Fibroblast of peridontal ligament (primary cell): ENCODE measurements around the gene SOHLH1.

Experiments used
- DNase-seq: peaks from one replicate; pipeline ENCODE4 v3.0.0-alpha.2; 2010; ENCODE audit errors: extremely low read depth

The SOHLH1 gene

GRCh38 chr9:135699440-135699839, at the start of gene SOHLH1:
SOHLH1 (minus strand) TSS chr9:135699481; CDS start chr9:135699467, 14 bp downstream.
- DNase-seq: no peak

- no peak for DNase-seq
Observed at GRCh38 chr9:135748676-135749075, 49.4 kb upstream of the SOHLH1 start.

- DNase-seq: no peak
Observed at GRCh38 chr9:135747311-135747710, 48.0 kb upstream of the SOHLH1 start.

- DNase-seq: no peak
Observed at GRCh38 chr9:135746565-135746964, 47.3 kb upstream of the SOHLH1 start.

- DNase-seq: no peak
Observed at GRCh38 chr9:135745686-135746324, 46.5 kb upstream of the SOHLH1 start.

GRCh38 chr9:135745189-135745588, 45.9 kb upstream of the SOHLH1 start:
- DNase-seq: no peak

- no peak for DNase-seq
Observed at GRCh38 chr9:135744333-135745070, 45.2 kb upstream of the SOHLH1 start.

GRCh38 chr9:135743546-135744332, 44.5 kb upstream of the SOHLH1 start:
- DNase-seq: no peak

- no peak for DNase-seq
Observed at GRCh38 chr9:135743021-135743420, 43.7 kb upstream of the SOHLH1 start.

- no peak for DNase-seq
Observed at GRCh38 chr9:135741276-135742219, 42.3 kb upstream of the SOHLH1 start.

GRCh38 chr9:135739271-135740220, 40.3 kb upstream of the SOHLH1 start:
- no peak for DNase-seq

GRCh38 chr9:135737840-135738521, 38.7 kb upstream of the SOHLH1 start:
- no peak for DNase-seq

GRCh38 chr9:135736979-135737839, 37.9 kb upstream of the SOHLH1 start:
- DNase-seq: no peak

GRCh38 chr9:135736272-135736978, 37.1 kb upstream of the SOHLH1 start:
- DNase-seq: no peak

- DNase-seq: no peak
Observed at GRCh38 chr9:135734616-135735144, 35.4 kb upstream of the SOHLH1 start.

GRCh38 chr9:135732569-135733257, 33.4 kb upstream of the SOHLH1 start:
- DNase-seq: no peak

- no peak for DNase-seq
Observed at GRCh38 chr9:135731454-135731853, 32.2 kb upstream of the SOHLH1 start.
